GM12801 (cell line): ENCODE measurements around the gene DCAF5.

ENCODE experiments used
- TF ChIP-seq, protein P1 (sequence below): IDR thresholded peaks from one replicate; pipeline ENCODE4 v1.5.1; 2011; ENCODE audit warnings: control low read depth; ENCODE audit not compliant: insufficient read length; ENCODE audit errors: extremely low read depth

The DCAF5 gene, protein sequence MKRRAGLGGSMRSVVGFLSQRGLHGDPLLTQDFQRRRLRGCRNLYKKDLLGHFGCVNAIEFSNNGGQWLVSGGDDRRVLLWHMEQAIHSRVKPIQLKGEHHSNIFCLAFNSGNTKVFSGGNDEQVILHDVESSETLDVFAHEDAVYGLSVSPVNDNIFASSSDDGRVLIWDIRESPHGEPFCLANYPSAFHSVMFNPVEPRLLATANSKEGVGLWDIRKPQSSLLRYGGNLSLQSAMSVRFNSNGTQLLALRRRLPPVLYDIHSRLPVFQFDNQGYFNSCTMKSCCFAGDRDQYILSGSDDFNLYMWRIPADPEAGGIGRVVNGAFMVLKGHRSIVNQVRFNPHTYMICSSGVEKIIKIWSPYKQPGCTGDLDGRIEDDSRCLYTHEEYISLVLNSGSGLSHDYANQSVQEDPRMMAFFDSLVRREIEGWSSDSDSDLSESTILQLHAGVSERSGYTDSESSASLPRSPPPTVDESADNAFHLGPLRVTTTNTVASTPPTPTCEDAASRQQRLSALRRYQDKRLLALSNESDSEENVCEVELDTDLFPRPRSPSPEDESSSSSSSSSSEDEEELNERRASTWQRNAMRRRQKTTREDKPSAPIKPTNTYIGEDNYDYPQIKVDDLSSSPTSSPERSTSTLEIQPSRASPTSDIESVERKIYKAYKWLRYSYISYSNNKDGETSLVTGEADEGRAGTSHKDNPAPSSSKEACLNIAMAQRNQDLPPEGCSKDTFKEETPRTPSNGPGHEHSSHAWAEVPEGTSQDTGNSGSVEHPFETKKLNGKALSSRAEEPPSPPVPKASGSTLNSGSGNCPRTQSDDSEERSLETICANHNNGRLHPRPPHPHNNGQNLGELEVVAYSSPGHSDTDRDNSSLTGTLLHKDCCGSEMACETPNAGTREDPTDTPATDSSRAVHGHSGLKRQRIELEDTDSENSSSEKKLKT

DNA sequence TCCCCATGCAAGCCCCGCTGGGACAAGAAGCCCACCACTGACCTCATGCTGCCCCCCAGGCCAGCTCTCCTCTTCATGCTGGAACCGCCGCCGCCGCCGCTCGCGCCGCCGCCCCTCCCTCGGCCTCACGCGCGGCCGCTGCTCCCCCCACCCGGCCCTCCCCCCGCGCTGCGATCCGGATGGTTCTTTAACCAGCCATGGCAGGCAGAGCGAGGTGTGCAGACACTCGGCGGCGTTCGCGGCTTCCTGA is at the start of gene DCAF5:
DCAF5 (minus strand) TSS at position 218 of the 250 bp plus-strand sequence; CDS start at position 77, 141 bp downstream.
- TF ChIP-seq, protein P1, sequence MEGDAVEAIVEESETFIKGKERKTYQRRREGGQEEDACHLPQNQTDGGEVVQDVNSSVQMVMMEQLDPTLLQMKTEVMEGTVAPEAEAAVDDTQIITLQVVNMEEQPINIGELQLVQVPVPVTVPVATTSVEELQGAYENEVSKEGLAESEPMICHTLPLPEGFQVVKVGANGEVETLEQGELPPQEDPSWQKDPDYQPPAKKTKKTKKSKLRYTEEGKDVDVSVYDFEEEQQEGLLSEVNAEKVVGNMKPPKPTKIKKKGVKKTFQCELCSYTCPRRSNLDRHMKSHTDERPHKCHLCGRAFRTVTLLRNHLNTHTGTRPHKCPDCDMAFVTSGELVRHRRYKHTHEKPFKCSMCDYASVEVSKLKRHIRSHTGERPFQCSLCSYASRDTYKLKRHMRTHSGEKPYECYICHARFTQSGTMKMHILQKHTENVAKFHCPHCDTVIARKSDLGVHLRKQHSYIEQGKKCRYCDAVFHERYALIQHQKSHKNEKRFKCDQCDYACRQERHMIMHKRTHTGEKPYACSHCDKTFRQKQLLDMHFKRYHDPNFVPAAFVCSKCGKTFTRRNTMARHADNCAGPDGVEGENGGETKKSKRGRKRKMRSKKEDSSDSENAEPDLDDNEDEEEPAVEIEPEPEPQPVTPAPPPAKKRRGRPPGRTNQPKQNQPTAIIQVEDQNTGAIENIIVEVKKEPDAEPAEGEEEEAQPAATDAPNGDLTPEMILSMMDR, result no peak

DNA sequence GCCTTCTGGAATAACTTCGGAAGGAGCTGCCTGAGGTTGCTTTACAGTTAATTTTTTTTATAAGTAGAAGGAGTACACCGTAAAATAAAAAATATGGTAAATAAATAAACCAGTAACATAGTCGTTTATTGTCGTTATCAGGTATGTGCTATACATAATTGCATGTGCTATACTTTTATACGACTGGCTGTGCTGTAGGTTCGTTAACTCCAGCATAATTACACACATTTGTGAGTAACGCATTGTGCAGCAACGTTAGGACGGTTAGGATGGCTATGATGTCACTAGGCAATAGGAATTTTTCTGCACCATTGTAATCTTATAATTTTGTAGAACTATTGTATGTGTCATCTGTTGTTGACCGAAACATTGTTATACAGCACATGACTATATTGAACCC is 46.9 kb upstream of the DCAF5 start:
- TF ChIP-seq, protein P1, result no peak

DNA sequence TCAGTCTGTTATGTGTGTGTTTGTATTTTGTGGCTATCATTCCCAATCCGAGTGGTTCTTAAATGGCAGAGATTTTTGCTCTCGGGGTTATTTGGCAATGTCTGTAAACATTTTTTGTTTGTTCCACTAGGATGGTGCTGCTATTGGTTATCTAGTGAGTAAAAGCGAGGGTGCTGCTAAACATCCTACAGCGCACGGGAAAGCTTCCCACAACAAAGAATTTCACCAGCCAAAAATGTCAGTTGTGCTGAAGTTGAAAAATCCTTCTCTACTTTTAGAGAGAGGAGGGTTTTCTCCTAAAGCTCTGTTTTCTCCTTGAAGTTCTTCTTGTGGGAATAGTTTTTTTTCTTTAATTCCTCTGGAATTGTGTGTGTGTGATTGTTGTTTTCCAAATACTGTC is 40.8 kb upstream of the DCAF5 start:
- TF ChIP-seq, protein P1, result no peak

DNA sequence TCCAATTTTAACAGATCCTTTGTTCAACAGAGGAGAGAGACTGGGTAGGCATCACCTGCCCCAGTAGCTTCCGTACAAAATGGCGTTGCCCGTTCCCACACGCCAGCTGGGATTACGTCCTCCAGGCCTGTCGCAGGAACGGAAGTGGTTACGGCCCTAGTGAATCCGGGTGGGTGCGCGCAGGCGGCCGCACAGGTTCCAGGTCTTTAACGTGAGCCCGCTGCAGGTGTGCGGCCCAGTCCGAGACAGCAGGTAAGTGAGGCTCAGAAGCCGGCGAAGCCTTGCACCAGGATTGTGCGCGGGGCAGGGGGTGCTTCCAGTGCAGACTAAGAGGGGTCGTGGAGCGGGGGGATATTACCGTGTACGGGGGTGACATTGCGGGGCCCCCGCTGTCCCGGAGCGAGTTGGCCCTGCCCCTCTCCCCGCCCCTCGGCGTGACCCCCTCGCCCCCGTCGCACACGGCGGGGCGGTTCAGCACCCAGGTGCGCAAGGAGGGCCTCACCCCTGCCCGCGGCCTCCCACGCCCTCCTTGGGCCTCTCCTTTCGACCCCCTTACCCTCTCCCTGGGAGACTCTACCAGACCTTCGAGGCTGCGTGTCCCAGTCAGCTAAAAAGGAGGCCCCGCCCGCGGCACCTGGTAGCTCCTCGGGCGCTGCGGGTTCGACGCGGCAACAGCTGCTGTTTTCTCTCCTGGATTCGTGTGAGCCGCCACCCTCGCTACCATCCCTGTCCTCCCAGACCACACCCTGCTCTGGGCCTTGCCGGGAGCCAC is 38.6 kb upstream of the DCAF5 start, which contains the start of gene EXD2:
EXD2 (plus strand) TSS at position 159 of the 772 bp plus-strand sequence. CDS start 17,973 bp downstream, outside the sequence.
- TF ChIP-seq, protein P1, result no peak

DNA sequence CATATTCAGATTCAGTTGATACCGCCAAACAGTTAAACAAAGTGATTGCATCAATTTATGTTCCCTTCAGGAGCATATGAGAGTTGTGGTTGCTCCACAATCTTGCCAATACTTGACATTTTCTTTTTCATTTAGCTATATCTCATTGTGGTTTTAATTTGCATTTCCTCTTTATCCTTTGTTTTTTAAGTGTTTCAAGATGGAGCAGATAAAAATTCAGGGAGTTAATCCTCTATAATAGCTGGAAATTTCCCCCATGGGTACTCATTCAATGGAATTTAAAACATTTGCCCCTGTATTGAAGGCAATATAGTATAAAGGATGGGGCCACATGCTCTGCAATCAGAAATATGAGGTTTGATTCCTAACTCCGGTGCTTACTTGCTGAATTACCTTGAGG is 37.3 kb upstream of the DCAF5 start:
- TF ChIP-seq, protein P1, result no peak

DNA sequence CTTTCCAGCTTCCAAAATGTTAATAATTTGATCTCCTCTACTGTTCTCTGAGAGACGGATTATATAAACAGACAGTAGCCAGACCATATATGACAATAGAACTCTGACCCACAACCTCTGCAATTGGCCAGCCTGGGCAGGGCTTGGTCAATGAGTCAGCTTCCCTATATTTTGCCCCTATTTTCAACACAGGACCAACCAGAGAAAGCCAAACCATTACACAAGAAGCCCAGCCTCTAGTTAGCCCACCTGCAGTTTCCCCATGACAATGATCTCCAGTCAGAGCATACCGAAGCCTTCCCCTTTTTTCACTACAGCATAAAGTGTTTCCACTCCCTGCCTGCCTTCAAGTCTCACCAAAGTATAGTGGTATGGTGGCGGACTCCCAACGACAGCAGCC is 30.8 kb upstream of the DCAF5 start:
- TF ChIP-seq, protein P1, result no peak

DNA sequence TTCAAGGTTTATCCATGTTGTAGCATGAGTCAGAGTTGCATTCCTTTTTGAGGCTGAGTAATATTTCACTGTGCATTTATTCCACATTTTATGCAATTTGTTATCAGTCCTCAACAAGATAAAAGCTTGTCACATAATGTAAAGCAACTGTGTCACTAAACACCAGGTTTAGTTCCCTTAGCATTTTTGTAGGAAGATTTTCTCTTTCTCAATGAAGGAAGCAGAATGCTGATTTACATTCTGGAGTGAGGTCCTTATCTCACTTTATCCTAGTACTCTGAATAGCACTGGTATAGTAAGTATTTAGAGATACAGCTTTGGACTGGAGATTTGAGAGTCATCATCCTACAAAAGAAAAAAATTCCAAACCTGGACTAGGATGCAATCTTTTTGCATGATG is 28.6 kb upstream of the DCAF5 start:
- TF ChIP-seq, protein P1, result no peak
